Mammary epithelial cell (primary cell): ENCODE results near the gene SULT1C3.

Experiments
- CTCF ChIP-seq, 2 donors: IDR thresholded peaks in 1 of 2; conservative IDR thresholded peaks in 1 of 2; 2 replicates each; pipeline ENCODE4 v1.5.1; 2011 to 2012; ENCODE audit warnings: inconsistent platforms in 2 of 2, low read length in 2 of 2, mild to moderate bottlenecking in 2 of 2, control low read depth in 1 of 2, low read depth in 1 of 2; ENCODE audit not compliant: insufficient read depth in 1 of 2; ENCODE audit errors: extremely low read depth in 1 of 2
- EZH2 ChIP-seq: IDR thresholded peaks from 2 replicates; pipeline ENCODE4 v1.6.1; 2012; ENCODE audit warnings: low read length, inconsistent platforms, borderline replicate concordance

GRCh38 chr2:108219688-108220087 is 20.1 kb upstream of the SULT1C3 start:
- no peak for TF ChIP-seq CTCF (conservative IDR thresholded peaks at IDR 0.05 in 1 of 2, IDR thresholded peaks at IDR 0.05 in 1 of 2; ENCODE audit: extremely low read depth in 1 of 2, insufficient read depth in 1 of 2, low read depth in 1 of 2, low read length in 2 of 2)
- no peak for TF ChIP-seq EZH2
